Breast epithelium (tissue), 3 donors: ENCODE measurements around the gene NKD2.

Experiments
- POLR2A ChIP-seq: fragments of 450-650 bp; IDR thresholded peaks from one replicate; pipeline ENCODE4 v1.6.1; 2016; ENCODE audit warnings: antibody characterized with exemption, mild to moderate bottlenecking, moderate library complexity
- TF ChIP-seq, protein P1 (sequence below), 3 donors: fragments of 450-650 bp; IDR thresholded peaks; one replicate each; pipeline ENCODE4 v1.5.1; 2016 to 2017; ENCODE audit warnings: antibody characterized with exemption in 3 of 3, mild to moderate bottlenecking in 3 of 3, moderate library complexity in 3 of 3

DNA sequence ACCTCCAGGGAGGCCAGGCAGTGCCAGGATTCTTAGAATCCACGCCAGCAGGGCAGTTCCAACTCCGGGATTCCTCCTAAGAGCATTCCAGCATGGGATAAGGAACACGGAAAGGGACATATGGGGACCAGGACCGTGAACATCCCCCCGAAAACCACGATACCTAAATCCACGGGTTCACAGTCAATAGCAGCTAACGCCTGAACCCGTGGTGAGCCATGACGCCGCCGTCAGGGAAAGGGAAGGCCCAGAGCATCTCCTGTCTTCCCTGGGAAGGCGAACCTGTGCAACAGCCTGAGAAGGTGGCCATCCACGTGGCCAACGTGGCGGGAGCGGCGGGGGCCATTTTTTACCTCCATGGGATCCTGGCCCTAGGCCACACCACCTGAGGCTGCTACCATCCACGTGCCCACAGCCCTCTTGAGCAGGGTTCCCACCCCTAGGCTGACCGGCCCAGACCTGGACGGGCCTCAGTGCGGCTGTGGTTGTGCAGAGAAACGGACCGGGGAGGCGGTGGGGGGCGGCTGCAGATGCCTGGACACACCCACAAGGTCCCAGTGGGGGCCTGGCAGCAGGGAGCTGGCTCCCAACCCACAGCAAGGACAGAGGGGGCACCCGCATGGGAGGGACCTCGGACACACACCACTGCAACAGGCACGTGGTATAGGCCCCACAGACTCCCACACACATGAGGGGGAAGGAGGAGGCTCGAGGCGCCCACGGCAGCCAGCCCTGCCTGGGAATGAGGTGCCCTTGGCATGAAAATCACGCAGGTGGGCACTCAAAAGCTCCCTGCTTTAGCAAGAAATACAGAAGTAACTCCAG is 60.5 kb downstream of the NKD2 start:
- TF ChIP-seq, protein P1, sequence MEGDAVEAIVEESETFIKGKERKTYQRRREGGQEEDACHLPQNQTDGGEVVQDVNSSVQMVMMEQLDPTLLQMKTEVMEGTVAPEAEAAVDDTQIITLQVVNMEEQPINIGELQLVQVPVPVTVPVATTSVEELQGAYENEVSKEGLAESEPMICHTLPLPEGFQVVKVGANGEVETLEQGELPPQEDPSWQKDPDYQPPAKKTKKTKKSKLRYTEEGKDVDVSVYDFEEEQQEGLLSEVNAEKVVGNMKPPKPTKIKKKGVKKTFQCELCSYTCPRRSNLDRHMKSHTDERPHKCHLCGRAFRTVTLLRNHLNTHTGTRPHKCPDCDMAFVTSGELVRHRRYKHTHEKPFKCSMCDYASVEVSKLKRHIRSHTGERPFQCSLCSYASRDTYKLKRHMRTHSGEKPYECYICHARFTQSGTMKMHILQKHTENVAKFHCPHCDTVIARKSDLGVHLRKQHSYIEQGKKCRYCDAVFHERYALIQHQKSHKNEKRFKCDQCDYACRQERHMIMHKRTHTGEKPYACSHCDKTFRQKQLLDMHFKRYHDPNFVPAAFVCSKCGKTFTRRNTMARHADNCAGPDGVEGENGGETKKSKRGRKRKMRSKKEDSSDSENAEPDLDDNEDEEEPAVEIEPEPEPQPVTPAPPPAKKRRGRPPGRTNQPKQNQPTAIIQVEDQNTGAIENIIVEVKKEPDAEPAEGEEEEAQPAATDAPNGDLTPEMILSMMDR (IDR thresholded peaks at IDR 0.05): no peak
- TF ChIP-seq POLR2A: no peak
